ENCODE data around the gene CUZD1.

CUZD1 gene

DNA sequence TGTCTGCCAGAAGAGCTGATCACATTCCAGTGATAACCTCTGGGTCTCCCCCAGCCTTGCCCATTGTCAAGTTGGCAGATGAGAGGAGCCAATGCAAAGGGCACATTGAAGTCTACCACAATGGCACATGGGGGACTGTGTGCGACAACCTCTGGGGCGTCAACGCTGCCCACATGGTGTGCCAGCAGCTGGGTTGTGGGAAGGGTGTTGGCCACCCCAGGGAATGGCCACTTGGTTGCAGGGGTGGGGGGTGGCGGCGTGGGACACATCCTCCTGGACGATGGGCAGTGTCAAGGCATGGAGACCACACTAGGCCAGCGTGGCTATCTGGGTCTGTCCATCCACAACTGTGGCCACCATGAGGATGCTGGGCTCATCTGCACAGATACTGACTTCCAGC lies 43.4 kb downstream of the CUZD1 start:
- DNase-seq, result no peak

DNA sequence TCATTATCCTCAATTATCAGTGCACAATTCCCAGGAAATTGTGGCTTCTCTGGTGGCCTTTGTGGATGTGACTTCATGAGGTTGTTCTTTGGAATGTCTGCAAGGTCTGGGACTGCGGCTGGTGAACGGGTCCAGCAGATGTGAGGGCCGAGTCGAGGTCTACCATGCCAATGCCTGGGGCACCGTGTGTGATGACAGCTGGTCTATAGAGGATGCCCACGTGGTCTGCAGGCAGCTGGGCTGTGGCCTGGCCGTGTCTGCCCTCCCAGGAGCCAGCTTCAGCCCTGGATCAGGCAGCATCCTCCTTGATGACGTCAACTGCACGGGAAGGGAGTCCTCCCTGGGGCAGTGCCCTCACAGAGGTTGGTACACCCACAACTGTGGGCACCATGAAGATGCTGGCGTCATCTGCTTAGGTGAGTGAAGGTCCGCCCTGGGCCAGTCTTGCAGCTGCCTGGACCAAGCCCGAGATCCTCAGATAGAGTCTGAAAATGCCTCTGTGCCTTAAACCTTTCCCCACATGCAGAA lies 46.9 kb downstream of the CUZD1 start:
- no peak for DNase-seq

DNA sequence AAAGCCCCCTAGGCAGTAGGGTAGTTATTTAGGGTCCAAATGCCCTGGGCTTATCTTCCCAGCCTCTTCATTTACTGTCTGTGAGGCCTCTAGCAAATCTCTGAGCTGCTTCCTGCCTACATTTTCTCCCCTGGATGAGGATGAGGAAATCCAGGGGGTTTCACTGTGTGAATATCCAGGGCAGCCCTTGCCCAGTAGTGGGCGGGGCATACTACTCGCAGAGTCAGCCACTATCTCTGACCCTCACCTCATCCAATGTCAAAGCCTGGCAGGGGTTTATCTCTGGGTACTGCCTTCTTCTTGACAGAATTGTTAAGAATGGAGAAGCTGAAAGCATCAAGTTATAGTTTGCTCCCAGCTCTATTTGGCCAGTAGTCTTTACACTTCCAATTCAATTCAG lies 48.9 kb downstream of the CUZD1 start:
- no peak for DNase-seq

DNA sequence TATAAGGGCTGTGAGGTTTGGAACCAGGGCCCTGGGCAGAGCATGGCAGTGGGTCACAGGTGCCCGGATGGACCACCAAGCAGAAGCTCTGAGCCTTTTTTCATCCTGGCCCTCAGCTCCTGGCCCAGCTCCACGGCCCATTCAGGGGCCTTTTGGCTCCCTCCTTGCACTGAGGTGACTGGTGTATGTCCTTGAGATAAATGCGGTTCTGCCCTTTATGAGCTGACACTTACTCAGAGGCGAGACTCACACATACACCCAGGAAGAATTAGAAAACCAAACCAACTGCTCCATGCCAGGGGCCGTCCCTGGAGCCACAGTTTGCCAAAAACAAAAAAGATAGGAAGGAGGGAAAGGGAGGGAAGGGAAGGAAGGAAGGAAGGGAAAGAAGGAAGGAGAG lies 49.7 kb downstream of the CUZD1 start:
- no peak for DNase-seq

DNA sequence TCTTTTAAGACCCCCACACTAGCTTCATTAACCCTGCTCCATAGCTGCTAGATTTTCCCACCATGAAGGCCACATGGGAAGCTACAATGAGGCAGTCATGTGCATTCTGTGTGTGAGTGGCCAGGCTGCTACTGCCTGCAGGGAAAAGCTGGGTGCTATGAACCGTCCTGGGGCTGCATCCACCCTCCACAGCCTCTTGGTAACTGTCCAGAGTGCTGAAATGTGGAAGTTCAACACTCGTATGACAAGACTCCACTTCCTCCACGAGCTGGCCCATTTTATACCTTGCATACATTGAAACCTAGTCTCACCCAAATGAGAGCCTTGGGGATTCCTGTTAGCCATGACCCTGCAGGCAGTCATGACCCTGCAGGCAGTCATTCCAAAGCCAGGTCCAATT lies 59.4 kb downstream of the CUZD1 start:
- DNase-seq, result no peak

DNA sequence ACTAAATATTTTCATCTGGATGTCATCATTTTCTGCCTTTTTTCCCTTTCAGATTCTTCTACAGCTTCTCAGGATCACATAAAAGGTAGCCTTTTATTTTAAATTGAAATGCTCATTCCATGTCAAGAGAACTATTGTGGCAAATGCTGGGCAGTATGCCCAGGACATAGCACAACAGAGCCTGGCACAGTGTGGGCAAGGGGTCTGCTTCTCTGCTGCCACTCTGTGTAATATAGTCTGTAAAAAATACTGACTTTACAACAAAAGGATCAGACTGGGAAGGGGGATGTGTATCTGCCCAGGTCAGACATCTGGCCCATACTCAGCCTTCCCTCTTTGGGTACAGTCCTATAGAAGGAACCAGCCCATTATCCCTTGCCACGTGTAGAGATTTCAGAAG lies 62.7 kb downstream of the CUZD1 start:
- no peak for DNase-seq

Data from stimulated activated CD4-positive, alpha-beta T cell treated with anti-CD3 and anti-CD28 coated beads, Interleukin-15, amount 100 ng/mL, for 24 hours (primary cell).